ENCODE measurements around the gene MIEN1. TPM values are rescaled to one million over a fixed set of nuclear protein-coding genes. Genes with fewer than 3 reads are reported as not detected.

Gene MIEN1
- polyA plus RNA-seq, 2 of the 4 experiments (the other 2 are of a cell fraction): 63.9 to 85.5 TPM

DNA sequence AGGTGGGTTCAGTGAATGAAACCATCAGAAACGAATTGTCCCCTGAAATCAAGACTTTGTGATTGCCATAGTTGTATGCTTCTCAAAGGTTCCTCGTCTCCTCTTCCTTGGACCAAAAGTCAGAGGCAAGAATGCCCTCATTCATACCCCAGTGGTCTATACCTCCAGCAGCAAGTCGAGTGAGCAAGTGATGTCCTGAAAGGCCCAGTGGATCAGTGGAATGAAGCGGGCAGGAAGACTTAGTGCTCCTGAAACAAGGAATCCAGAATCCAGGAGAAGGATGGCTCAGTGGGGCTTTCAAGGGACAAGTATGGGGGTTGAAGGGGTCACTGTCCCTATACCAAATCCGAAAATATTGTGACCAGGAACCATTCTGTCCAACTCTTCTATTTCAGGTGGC lies 35.7 kb downstream of the MIEN1 start:
- Histone ChIP-seq H3K4me3 (no peak overlapping the region), H3K4me2 (no peak overlapping the region), H3K4me1 (peaks cover 16% of the 10 kb centered on the region), H3K9me3 (no peaks in the 10 kb centered on the region), H3K27ac (no peak overlapping the region)
- FAIRE-seq (no peak), DNase-seq (ENCODE audit: low read depth in 1 of 2, low spot score in 1 of 2) (no peak), ATAC-seq (no peak)
- CTCF ChIA-PET: interaction anchor here (0.6 to 50.7 kb wide), 6 partner anchors 16 to 57 kb away, joined by 4 to 1391 read pairs (median 10); partner anchors contain the start of genes MIEN1, PNMT, PPP1R1B and STARD3
- POLR2A ChIA-PET: no interaction called here
- 69% methylated on average over 5 of the region's 5 CpGs for WGBS (ENCODE audit: missing lambda C conversion rate)
- no peak for TF ChIP-seq HOXB5 (CRISPR knock-in tag; IDR thresholded peaks at IDR 0.05)
- TF ChIP-seq MYC (IDR thresholded peaks at IDR 0.05; ENCODE audit: borderline replicate concordance, low read length): no peak
- TF ChIP-seq FOXS1 (CRISPR knock-in tag; IDR thresholded peaks at IDR 0.05): no peak
- no peak for TF ChIP-seq TFCP2L1 (CRISPR knock-in tag; IDR thresholded peaks at IDR 0.05)
- no peak for TF ChIP-seq TP53 (CRISPR knock-in tag; IDR thresholded peaks at IDR 0.05)
- TF ChIP-seq KDM1A (IDR thresholded peaks at IDR 0.05; ENCODE audit: low read depth): no peak
- TF ChIP-seq ZFP36 (IDR thresholded peaks at IDR 0.05; ENCODE audit: borderline replicate concordance, partially characterized antibody): no peak
- TF ChIP-seq EHF (CRISPR knock-in tag; IDR thresholded peaks at IDR 0.05): no peak
- TF ChIP-seq CBX8 (IDR thresholded peaks at IDR 0.05): no peak
- TF ChIP-seq RCOR1 (IDR thresholded peaks at IDR 0.05; ENCODE audit: low read depth, low read length): no peak
- no peak for TF ChIP-seq ZSCAN20 (CRISPR knock-in tag; IDR thresholded peaks at IDR 0.05)
- TF ChIP-seq NFE2L2 (conservative IDR thresholded peaks at IDR 0.05; ENCODE audit: low read length): no peak
- no peak for TF ChIP-seq MAZ (IDR thresholded peaks at IDR 0.05; ENCODE audit: borderline replicate concordance, low read depth, low read length)
- TF ChIP-seq POLR2AphosphoS2 (conservative IDR thresholded peaks at IDR 0.05; ENCODE audit: low read length): no peak
- TF ChIP-seq PHF8 (IDR thresholded peaks at IDR 0.05; ENCODE audit: borderline replicate concordance, low read depth): no peak
- no peak for TF ChIP-seq EP300 (IDR thresholded peaks at IDR 0.05)
- no peak for TF ChIP-seq NR3C1 (IDR thresholded peaks at IDR 0.05)
- TF ChIP-seq ESRRA (IDR thresholded peaks at IDR 0.05; ENCODE audit: borderline replicate concordance, low read length): no peak
- TF ChIP-seq, protein P1, sequence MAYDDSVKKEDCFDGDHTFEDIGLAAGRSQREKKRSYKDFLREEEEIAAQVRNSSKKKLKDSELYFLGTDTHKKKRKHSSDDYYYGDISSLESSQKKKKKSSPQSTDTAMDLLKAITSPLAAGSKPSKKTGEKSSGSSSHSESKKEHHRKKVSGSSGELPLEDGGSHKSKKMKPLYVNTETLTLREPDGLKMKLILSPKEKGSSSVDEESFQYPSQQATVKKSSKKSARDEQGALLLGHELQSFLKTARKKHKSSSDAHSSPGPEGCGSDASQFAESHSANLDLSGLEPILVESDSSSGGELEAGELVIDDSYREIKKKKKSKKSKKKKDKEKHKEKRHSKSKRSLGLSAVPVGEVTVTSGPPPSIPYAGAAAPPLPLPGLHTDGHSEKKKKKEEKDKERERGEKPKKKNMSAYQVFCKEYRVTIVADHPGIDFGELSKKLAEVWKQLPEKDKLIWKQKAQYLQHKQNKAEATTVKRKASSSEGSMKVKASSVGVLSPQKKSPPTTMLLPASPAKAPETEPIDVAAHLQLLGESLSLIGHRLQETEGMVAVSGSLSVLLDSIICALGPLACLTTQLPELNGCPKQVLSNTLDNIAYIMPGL (CRISPR knock-in tag; IDR thresholded peaks at IDR 0.05; ENCODE audit: borderline replicate concordance): no peak
- no peak for TF ChIP-seq CTCF (IDR thresholded peaks at IDR 0.05)

DNA sequence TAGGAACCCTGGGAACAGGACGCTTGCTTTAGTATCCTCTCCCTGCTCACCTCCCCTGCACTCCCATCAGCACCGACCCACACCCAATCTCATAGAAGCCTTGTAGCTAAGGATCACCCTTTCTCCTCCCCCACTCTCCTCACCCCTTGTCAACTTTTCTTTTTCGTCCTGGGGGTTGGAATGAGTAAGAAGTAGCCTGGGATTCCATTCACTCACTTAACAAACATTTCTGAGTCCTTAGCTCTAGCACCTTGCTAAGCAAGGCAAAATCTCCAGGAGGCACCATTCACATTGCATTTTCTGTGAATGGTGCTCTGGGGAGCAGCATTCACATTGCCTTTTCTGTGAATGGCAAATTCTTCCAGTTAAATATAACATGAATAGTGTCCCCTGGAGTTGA lies 41.4 kb downstream of the MIEN1 start:
- ChIA-PET POLR2A (interaction anchor here (2.1 to 2.9 kb wide), 2 partner anchors 11 to 41 kb away, joined by 22 to 60 read pairs; partner anchors contain the start of genes ERBB2 and MIEN1), CTCF (interaction anchor here (1.2 to 50.7 kb wide), 7 partner anchors 11 to 65 kb away, joined by 4 to 1391 read pairs (median 6); partner anchors contain the start of genes ERBB2, PNMT, PPP1R1B and STARD3)
- TF ChIP-seq, protein P1 (CRISPR knock-in tag; IDR thresholded peaks at IDR 0.05; ENCODE audit: borderline replicate concordance): no peak
- no peak for TF ChIP-seq ZSCAN20 (CRISPR knock-in tag; IDR thresholded peaks at IDR 0.05)
- no peak for TF ChIP-seq CBX2 (IDR thresholded peaks at IDR 0.05; ENCODE audit: borderline replicate concordance, low read depth)
- TF ChIP-seq FOXS1 (CRISPR knock-in tag; IDR thresholded peaks at IDR 0.05): no peak
- TF ChIP-seq JUNB (IDR thresholded peaks at IDR 0.05): no peak
- no peak for TF ChIP-seq EHF (CRISPR knock-in tag; IDR thresholded peaks at IDR 0.05)
- no peak for TF ChIP-seq POLR2AphosphoS2 (conservative IDR thresholded peaks at IDR 0.05; ENCODE audit: low read length)
- no peak for TF ChIP-seq KDM1A (IDR thresholded peaks at IDR 0.05; ENCODE audit: low read depth)
- TF ChIP-seq NFE2L2 (conservative IDR thresholded peaks at IDR 0.05; ENCODE audit: low read length): no peak
- no peak for TF ChIP-seq ATOH8 (CRISPR knock-in tag; IDR thresholded peaks at IDR 0.05; ENCODE audit: low read depth)
- TF ChIP-seq TP53 (CRISPR knock-in tag; IDR thresholded peaks at IDR 0.05): no peak
- TF ChIP-seq GATA3 (IDR thresholded peaks at IDR 0.05; ENCODE audit: borderline replicate concordance): no peak
- TF ChIP-seq CEBPB (IDR thresholded peaks at IDR 0.05): no peak
- TF ChIP-seq POLR2A (IDR thresholded peaks at IDR 0.05; ENCODE audit: low read length): no peak
- TF ChIP-seq MAFK (IDR thresholded peaks at IDR 0.05; ENCODE audit: partially characterized antibody): no peak
- no peak for TF ChIP-seq RAD21 (conservative IDR thresholded peaks at IDR 0.05 in 1 of 2, IDR thresholded peaks at IDR 0.05 in 1 of 2)
- TF ChIP-seq ZFP36 (IDR thresholded peaks at IDR 0.05; ENCODE audit: borderline replicate concordance, partially characterized antibody): no peak
- TF ChIP-seq, protein P2, sequence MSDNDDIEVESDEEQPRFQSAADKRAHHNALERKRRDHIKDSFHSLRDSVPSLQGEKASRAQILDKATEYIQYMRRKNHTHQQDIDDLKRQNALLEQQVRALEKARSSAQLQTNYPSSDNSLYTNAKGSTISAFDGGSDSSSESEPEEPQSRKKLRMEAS (IDR thresholded peaks at IDR 0.05): no peak
- Histone ChIP-seq H3K27ac (peak overlapping the region in 1 of 2 experiments; percentile 92; a peak in 2 of 6 replicates), H3K4me2 (peak overlapping the region; percentile 87), H3K9me3 (no peaks in the 10 kb centered on the region), H3K4me3 (peak overlapping the region; percentile 61; the same call in 2 of the 3 replicates), H3K4me1 (peaks cover 7% of the 10 kb centered on the region)
- ATAC-seq (no peak), DNase-seq (ENCODE audit: low read depth in 1 of 2, low spot score in 1 of 2) (no peak), FAIRE-seq (no peak)
- WGBS (ENCODE audit: missing lambda C conversion rate): 78% methylated on average over 3 of the region's 3 CpGs

All from A549 (cell line).